Left hindlimb (tissue), 1 donor: ENCODE data around the gene TMF1.

Source experiments
- DNase-seq: peaks from one replicate; pipeline ENCODE4 v3.0.0-alpha.2; 2018

Gene TMF1

DNA sequence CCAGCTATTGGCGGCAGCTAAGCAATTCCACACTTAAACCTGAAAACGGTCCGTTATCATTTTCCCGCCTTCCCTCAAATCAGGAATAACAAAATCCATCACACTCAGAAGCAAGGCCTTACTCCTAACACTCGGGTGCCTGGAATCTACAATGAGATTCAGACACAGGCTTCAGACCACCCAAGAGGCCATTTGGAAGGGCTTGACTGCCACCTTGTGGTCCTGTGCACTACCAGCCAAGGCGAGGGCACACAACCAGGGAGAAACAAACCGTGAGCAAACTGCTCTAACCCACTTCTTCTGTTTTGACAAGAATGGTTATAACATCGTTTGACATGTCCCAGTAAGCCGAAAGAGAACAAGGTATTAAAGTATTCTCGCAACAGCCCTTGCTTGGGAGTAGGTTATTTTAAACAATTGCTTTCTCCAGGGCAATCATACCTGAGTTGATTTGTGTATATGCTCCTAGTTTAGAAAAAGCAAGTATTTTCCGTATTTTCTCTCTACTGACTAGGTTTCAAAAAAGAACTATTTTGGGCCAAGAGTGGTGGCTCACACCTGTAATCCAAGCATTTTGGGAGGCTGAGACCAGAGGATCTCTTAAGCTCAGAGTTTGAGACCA is 79.7 kb downstream of the TMF1 start:
- DNase-seq, result no peak
